ENCODE data around the gene PLCH1. TPM values are rescaled to one million over a fixed set of nuclear protein-coding genes. Genes with fewer than 3 reads are reported as not detected.

The PLCH1 gene
- polyA plus RNA-seq, 2 donors = 0.07 to 0.10 TPM

GRCh38 chr3:155737844-155738460 lies 6.9 kb downstream of the PLCH1 start:
- Histone ChIP-seq H3K27ac (ENCODE audit: low read depth in 2 of 2, low read length in 1 of 2) (no peak overlapping the region), H3K4me3 (ENCODE audit: low read depth in 1 of 2, low read length in 2 of 2) (no peak overlapping the region), H3K9me3 (ENCODE audit: control insufficient read depth in 2 of 2, insufficient read depth in 1 of 2, low read depth in 1 of 2, low read length in 1 of 2) (no peaks in the 10 kb centered on the region), H3K4me1 (ENCODE audit: control insufficient read depth in 2 of 2, insufficient read depth in 2 of 2, low read length in 1 of 2) (no peaks in the 10 kb centered on the region), H3K36me3 (ENCODE audit: control insufficient read depth in 2 of 2, insufficient read depth in 2 of 2, low read length in 1 of 2) (no peaks in the 10 kb centered on the region), H3K27me3 (ENCODE audit: control insufficient read depth in 1 of 2, insufficient read depth in 2 of 2, low read length in 2 of 2) (no peaks in the 10 kb centered on the region)
- WGBS, 2 donors = 38 to 65% methylated on average over 8 of the region's 8 CpGs

- Histone ChIP-seq H3K4me3 (ENCODE audit: low read depth in 1 of 2, low read length in 2 of 2) (no peak overlapping the region), H3K27me3 (ENCODE audit: control insufficient read depth in 1 of 2, insufficient read depth in 2 of 2, low read length in 2 of 2) (no peaks in the 10 kb centered on the region), H3K9me3 (ENCODE audit: control insufficient read depth in 2 of 2, insufficient read depth in 1 of 2, low read depth in 1 of 2, low read length in 1 of 2) (no peaks in the 10 kb centered on the region), H3K36me3 (ENCODE audit: control insufficient read depth in 2 of 2, insufficient read depth in 2 of 2, low read length in 1 of 2) (no peaks in the 10 kb centered on the region), H3K27ac (ENCODE audit: low read depth in 2 of 2, low read length in 1 of 2) (no peak overlapping the region), H3K4me1 (ENCODE audit: control insufficient read depth in 2 of 2, insufficient read depth in 2 of 2, low read length in 1 of 2) (no peaks in the 10 kb centered on the region)
- 52 to 60% methylated on average over 4 of the region's 4 CpGs for WGBS, 2 donors
Observed at GRCh38 chr3:155736381-155736780, 8.5 kb downstream of the PLCH1 start.

- Histone ChIP-seq H3K4me3 (ENCODE audit: low read depth in 1 of 2, low read length in 2 of 2) (no peak overlapping the region), H3K4me1 (ENCODE audit: control insufficient read depth in 2 of 2, insufficient read depth in 2 of 2, low read length in 1 of 2) (no peaks in the 10 kb centered on the region), H3K9me3 (ENCODE audit: control insufficient read depth in 2 of 2, insufficient read depth in 1 of 2, low read depth in 1 of 2, low read length in 1 of 2) (no peaks in the 10 kb centered on the region), H3K36me3 (ENCODE audit: control insufficient read depth in 2 of 2, insufficient read depth in 2 of 2, low read length in 1 of 2) (no peaks in the 10 kb centered on the region), H3K27ac (ENCODE audit: low read depth in 2 of 2, low read length in 1 of 2) (no peak overlapping the region), H3K27me3 (ENCODE audit: control insufficient read depth in 1 of 2, insufficient read depth in 2 of 2, low read length in 2 of 2) (no peaks in the 10 kb centered on the region)
- WGBS, 2 donors = 68 to 87% methylated on average over 2 of the region's 2 CpGs
Observed at GRCh38 chr3:155730843-155731242, 14.0 kb downstream of the PLCH1 start.

DNA sequence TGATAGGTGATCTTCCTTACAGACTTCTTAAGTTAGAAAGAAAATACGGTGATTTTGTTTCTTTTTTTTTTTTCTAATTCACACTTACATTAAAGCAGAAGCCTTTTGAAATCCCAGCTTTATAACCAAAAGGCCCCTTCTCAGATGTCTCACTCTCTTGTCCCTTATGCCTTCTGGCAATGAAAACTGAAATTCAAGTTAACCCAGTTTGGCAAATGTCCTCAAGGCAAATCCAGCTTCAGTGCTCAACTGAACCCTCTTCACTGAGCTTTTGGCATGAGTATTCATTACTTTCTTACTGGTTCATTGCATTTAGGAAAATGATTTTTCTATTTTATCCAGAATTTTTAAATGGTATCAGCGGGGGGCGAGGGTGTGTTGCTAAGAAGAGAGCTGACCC lies 17.0 kb downstream of the PLCH1 start:
- Histone ChIP-seq H3K27ac (ENCODE audit: low read depth in 2 of 2, low read length in 1 of 2) (no peak overlapping the region), H3K4me3 (ENCODE audit: low read depth in 1 of 2, low read length in 2 of 2) (no peak overlapping the region), H3K27me3 (ENCODE audit: control insufficient read depth in 1 of 2, insufficient read depth in 2 of 2, low read length in 2 of 2) (no peaks in the 10 kb centered on the region), H3K9me3 (ENCODE audit: control insufficient read depth in 2 of 2, insufficient read depth in 1 of 2, low read depth in 1 of 2, low read length in 1 of 2) (no peaks in the 10 kb centered on the region), H3K36me3 (ENCODE audit: control insufficient read depth in 2 of 2, insufficient read depth in 2 of 2, low read length in 1 of 2) (no peaks in the 10 kb centered on the region), H3K4me1 (ENCODE audit: control insufficient read depth in 2 of 2, insufficient read depth in 2 of 2, low read length in 1 of 2) (no peaks in the 10 kb centered on the region)
- 61 to 70% methylated on average over 3 of the region's 3 CpGs for WGBS, 2 donors

DNA sequence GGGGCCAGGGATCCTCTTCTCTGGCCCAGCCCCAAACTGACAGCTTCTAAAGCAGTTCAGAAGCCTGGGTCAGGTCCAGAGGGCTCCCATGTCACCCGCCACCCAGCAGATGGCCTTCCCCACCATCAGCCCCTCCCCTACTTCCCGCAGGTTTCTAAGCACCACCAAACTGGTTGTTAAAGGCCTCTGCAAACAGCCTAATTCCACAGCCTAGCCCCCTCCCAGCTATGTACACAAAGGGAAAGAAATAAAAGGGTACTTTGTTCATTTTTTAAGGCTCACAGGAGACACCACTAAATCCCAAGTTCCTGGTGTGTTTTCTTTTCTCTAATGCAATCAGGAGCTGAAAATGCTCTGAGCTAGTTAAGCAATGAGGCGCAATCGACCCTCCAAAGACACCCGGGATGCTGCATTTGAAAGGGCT lies 30.6 kb downstream of the PLCH1 start:
- WGBS, 2 donors = 71 to 72% methylated on average over 5 of the region's 5 CpGs

DNA sequence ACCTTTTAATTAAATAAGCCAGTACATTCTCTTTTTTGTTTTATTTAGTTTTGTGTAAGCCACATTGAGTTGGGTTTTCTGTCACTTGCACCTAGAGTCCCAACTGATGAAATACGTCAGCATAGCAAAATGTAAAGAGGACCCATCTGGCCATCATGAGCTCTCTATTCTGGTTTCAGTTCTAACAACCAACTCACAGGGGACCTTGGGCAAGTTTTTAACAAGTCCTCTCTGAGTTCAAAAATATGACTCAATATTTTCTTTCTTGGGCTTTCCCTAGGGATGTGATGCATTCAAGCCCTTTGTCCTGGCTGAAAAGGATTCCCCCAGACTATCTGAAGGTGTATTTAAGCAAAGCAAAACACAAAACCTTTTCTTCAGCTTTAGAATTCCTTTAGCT lies 32.9 kb downstream of the PLCH1 start:
- Histone ChIP-seq H3K27ac (ENCODE audit: low read depth in 2 of 2, low read length in 1 of 2) (no peak overlapping the region), H3K9me3 (ENCODE audit: control insufficient read depth in 2 of 2, insufficient read depth in 1 of 2, low read depth in 1 of 2, low read length in 1 of 2) (peaks cover under 1 to 1% of the 10 kb centered on the region in 2 donors), H3K27me3 (ENCODE audit: control insufficient read depth in 1 of 2, insufficient read depth in 2 of 2, low read length in 2 of 2) (no peaks in the 10 kb centered on the region), H3K4me1 (ENCODE audit: control insufficient read depth in 2 of 2, insufficient read depth in 2 of 2, low read length in 1 of 2) (no peaks in the 10 kb centered on the region), H3K4me3 (ENCODE audit: low read depth in 1 of 2, low read length in 2 of 2) (no peak overlapping the region), H3K36me3 (ENCODE audit: control insufficient read depth in 2 of 2, insufficient read depth in 2 of 2, low read length in 1 of 2) (no peaks in the 10 kb centered on the region)
- WGBS, 2 donors = 79 to 83% methylated on average over 1 of the region's 1 CpG

More for the DNA sequence above, 30.6 kb downstream of the PLCH1 start:
- Histone ChIP-seq H3K4me1 (ENCODE audit: control insufficient read depth in 2 of 2, insufficient read depth in 2 of 2, low read length in 1 of 2) (no peaks in the 10 kb centered on the region), H3K9me3 (ENCODE audit: control insufficient read depth in 2 of 2, insufficient read depth in 1 of 2, low read depth in 1 of 2, low read length in 1 of 2) (peaks cover 5 to 8% of the 10 kb centered on the region in 2 donors), H3K4me3 (ENCODE audit: low read depth in 1 of 2, low read length in 2 of 2) (no peak overlapping the region), H3K27ac (ENCODE audit: low read depth in 2 of 2, low read length in 1 of 2) (no peak overlapping the region), H3K36me3 (ENCODE audit: control insufficient read depth in 2 of 2, insufficient read depth in 2 of 2, low read length in 1 of 2) (no peaks in the 10 kb centered on the region), H3K27me3 (ENCODE audit: control insufficient read depth in 1 of 2, insufficient read depth in 2 of 2, low read length in 2 of 2) (no peaks in the 10 kb centered on the region)

- Histone ChIP-seq H3K4me1 (ENCODE audit: control insufficient read depth in 2 of 2, insufficient read depth in 2 of 2, low read length in 1 of 2) (no peaks in the 10 kb centered on the region), H3K27ac (ENCODE audit: low read depth in 2 of 2, low read length in 1 of 2) (no peak overlapping the region), H3K4me3 (ENCODE audit: low read depth in 1 of 2, low read length in 2 of 2) (no peak overlapping the region), H3K27me3 (ENCODE audit: control insufficient read depth in 1 of 2, insufficient read depth in 2 of 2, low read length in 2 of 2) (no peaks in the 10 kb centered on the region), H3K36me3 (ENCODE audit: control insufficient read depth in 2 of 2, insufficient read depth in 2 of 2, low read length in 1 of 2) (no peaks in the 10 kb centered on the region), H3K9me3 (ENCODE audit: control insufficient read depth in 2 of 2, insufficient read depth in 1 of 2, low read depth in 1 of 2, low read length in 1 of 2) (no peaks in the 10 kb centered on the region)
- 44 to 58% methylated on average over 4 of the region's 4 CpGs for WGBS, 2 donors
Observed at GRCh38 chr3:155704771-155705559, 39.9 kb downstream of the PLCH1 start.

DNA sequence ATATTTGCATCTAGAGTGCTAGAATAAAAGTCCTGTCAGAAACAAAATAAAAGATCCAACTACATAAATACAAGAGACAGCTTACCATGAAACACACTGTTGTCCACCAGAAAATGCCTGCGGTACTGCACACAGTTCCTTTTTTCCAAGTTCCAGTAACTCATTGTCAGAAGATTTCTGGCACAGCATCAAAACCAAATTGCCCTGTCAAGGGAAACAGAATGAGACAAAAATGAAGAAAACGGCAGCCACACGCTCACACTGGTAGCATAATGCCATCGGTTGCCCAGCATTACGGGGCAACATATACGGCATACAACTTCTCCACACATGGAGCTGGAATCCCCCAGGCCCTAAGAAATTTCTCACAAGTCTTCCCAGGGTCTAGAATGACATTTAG lies 40.8 kb downstream of the PLCH1 start:
- WGBS, 2 donors = 69 to 76% methylated on average over 6 of the region's 6 CpGs
- no peaks in the 10 kb centered on the region for H3K9me3 ChIP-seq (ENCODE audit: control insufficient read depth in 2 of 2, insufficient read depth in 1 of 2, low read depth in 1 of 2, low read length in 1 of 2)
- no peaks in the 10 kb centered on the region for H3K36me3 ChIP-seq (ENCODE audit: control insufficient read depth in 2 of 2, insufficient read depth in 2 of 2, low read length in 1 of 2)
- H3K4me3 ChIP-seq (ENCODE audit: low read depth in 1 of 2, low read length in 2 of 2) = no peak overlapping the region
- no peaks in the 10 kb centered on the region for H3K27me3 ChIP-seq (ENCODE audit: control insufficient read depth in 1 of 2, insufficient read depth in 2 of 2, low read length in 2 of 2)
- H3K4me1 ChIP-seq (ENCODE audit: control insufficient read depth in 2 of 2, insufficient read depth in 2 of 2, low read length in 1 of 2) = no peaks in the 10 kb centered on the region
- H3K27ac ChIP-seq (ENCODE audit: low read depth in 2 of 2, low read length in 1 of 2) = no peak overlapping the region

DNA sequence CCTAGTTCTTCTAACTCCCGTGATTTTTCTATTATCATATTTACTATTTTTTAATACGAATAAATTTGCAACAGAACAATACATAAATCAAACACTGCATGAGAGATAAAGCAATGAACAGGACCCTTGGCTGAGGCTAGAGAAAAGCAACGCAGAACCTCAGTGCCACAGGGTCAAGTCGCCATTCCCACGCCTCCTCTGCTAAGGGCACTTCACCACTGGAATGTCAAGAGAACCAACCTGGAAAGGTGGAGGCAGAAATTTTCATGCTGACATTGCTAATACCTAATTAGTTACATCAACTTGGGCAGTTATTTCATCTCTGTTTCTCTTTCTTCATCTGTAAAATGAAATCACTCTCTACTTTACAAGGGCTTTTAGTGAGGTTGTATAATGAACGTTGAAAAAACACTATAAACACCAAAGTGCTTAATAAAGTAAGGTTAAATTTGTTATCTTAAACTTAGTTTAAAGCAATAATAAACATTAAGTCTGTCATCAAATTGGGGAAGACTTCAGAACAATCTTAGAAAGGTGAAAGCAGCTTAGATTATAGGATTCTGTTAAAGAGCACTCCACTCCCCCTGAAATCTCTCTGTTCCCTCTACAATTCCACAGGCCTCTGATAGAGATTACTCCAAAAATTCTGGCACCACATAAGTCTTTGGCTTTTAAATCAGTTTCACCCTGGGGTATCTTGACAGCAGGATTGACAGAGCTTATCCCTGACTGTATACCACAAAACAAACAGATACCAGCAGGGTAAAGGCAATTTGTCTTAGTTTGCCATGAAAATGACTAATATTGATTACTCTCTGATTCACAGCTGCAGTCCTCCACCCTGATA lies 41.9 kb downstream of the PLCH1 start:
- WGBS, 2 donors = 68 to 75% methylated on average over 6 of the region's 6 CpGs
- H3K9me3 ChIP-seq (ENCODE audit: control insufficient read depth in 2 of 2, insufficient read depth in 1 of 2, low read depth in 1 of 2, low read length in 1 of 2) = no peaks in the 10 kb centered on the region
- no peaks in the 10 kb centered on the region for H3K36me3 ChIP-seq (ENCODE audit: control insufficient read depth in 2 of 2, insufficient read depth in 2 of 2, low read length in 1 of 2)
- no peaks in the 10 kb centered on the region for H3K4me1 ChIP-seq (ENCODE audit: control insufficient read depth in 2 of 2, insufficient read depth in 2 of 2, low read length in 1 of 2)
- no peak overlapping the region for H3K27ac ChIP-seq (ENCODE audit: low read depth in 2 of 2, low read length in 1 of 2)
- no peaks in the 10 kb centered on the region for H3K27me3 ChIP-seq (ENCODE audit: control insufficient read depth in 1 of 2, insufficient read depth in 2 of 2, low read length in 2 of 2)
- no peak overlapping the region for H3K4me3 ChIP-seq (ENCODE audit: low read depth in 1 of 2, low read length in 2 of 2)
